ENCODE measurements around the gene NSA2.

Gene NSA2

DNA sequence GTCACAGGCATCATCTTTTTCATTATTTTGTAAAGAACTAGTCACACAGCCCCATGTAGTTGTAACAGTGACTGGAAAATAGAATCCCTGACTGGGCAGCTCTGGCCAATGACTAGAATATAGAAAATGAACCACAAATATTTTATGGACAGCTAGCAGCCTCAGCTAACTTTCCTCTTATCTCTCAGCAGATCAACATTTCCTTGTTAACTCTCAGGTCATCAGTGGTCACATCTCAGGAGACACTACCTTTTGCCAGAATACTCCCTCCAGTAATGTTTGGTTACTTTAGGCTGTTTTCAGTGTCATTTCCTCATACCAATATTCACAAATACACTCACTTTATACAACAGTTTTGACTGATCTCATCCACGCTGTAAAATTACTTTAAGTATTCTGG lies 55.2 kb downstream of the NSA2 start:
- DNase-seq: no peak

- no peak for DNase-seq
These were observed 62.4 kb downstream of the NSA2 start for GRCh38 chr5:74829413-74829812.

Measured in inflammatory macrophage treated with lipopolysaccharide for 1 hour (primary cell).